WTC11 (cell line): ENCODE data around the gene UBL4A. TPM values are rescaled to one million over a fixed set of nuclear protein-coding genes. Genes with fewer than 3 reads are reported as not detected.

Experiments
- ATAC-seq: fragments of 200-7000 bp; cut with Tn5 transposase; 2 replicates; pipeline ENCODE4 v1.10.0; 2021; ENCODE audit warnings: mild to moderate bottlenecking, moderate library complexity
- CTCF ChIA-PET: fragments of 300-600 bp; sonication (Branson Sonifier 250); formaldehyde crosslinking; loops from one replicate; lab custom pipeline; 2021; ENCODE audit warnings: antibody characterized with exemption; lab: Charles Lee
- POLR2A ChIA-PET: fragments of 350-600 bp; sonication (Branson Sonifier 250); formaldehyde crosslinking; loops from one replicate; lab custom pipeline; 2021; ENCODE audit warnings: antibody characterized with exemption; lab: Charles Lee
- DNase-seq: peaks from one replicate; pipeline ENCODE4 v3.0.0; 2021; ENCODE audit warnings: low spot score
- H3K27ac Mint-ChIP-seq: 2 replicates; pipeline ENCODE4 v1.8.0; 2021; ENCODE audit warnings: mixed read lengths
- H3K27me3 Mint-ChIP-seq: 2 replicates; pipeline ENCODE4 v1.8.0; 2021; ENCODE audit warnings: low read depth, mild to moderate bottlenecking, moderate library complexity, mixed read lengths
- H3K36me3 Mint-ChIP-seq: 2 replicates; pipeline ENCODE4 v1.8.0; 2021; ENCODE audit warnings: mixed read lengths
- H3K4me1 Mint-ChIP-seq: 2 replicates; pipeline ENCODE4 v1.8.0; 2022; ENCODE audit warnings: mixed read lengths
- H3K4me3 Mint-ChIP-seq: 2 replicates; pipeline ENCODE4 v1.8.0; 2021; ENCODE audit warnings: mild to moderate bottlenecking, moderate library complexity, mixed read lengths
- H3K9me3 Mint-ChIP-seq: 2 replicates; pipeline ENCODE4 v1.8.0; 2021; ENCODE audit warnings: mixed read lengths
- ESRRA ChIP-seq: sonication (generic); formaldehyde crosslinking; IDR thresholded peaks from 2 replicates; pipeline ENCODE4 v1.8.1; 2022; ENCODE audit warnings: mild to moderate bottlenecking, missing genetic modification reagents, borderline replicate concordance
- FOXP1 ChIP-seq: sonication (generic); formaldehyde crosslinking; IDR thresholded peaks from 2 replicates; pipeline ENCODE4 v1.8.0; 2022; ENCODE audit warnings: missing genetic modification reagents, mild to moderate bottlenecking, moderate library complexity, borderline replicate concordance
- GRHL2 ChIP-seq: fragments of 250-450 bp; sonication (Bioruptor Pico); IDR thresholded peaks from 2 replicates; pipeline ENCODE4 v1.8.0; 2022; ENCODE audit warnings: mild to moderate bottlenecking, moderate library complexity; ENCODE audit not compliant: insufficient replicate concordance, severe bottlenecking
- OVOL2 ChIP-seq: fragments of 250-450 bp; sonication (Bioruptor Pico); IDR thresholded peaks from 2 replicates; pipeline ENCODE4 v1.9.0; 2021; ENCODE audit warnings: mild to moderate bottlenecking, borderline replicate concordance
- PRRX2 ChIP-seq: fragments of 250-450 bp; sonication (Bioruptor Pico); IDR thresholded peaks from 2 replicates; pipeline ENCODE4 v1.8.0; 2021; ENCODE audit warnings: mild to moderate bottlenecking
- SMAD4 ChIP-seq: sonication (generic); formaldehyde crosslinking; IDR thresholded peaks from 2 replicates; pipeline ENCODE4 v1.8.0; 2022; ENCODE audit warnings: mild to moderate bottlenecking, missing genetic modification reagents
- TEAD4 ChIP-seq: sonication (generic); formaldehyde crosslinking; IDR thresholded peaks from 2 replicates; pipeline ENCODE4 v1.8.0; 2022; ENCODE audit warnings: mild to moderate bottlenecking, missing genetic modification reagents
- ZNF219 ChIP-seq: sonication (generic); formaldehyde crosslinking; IDR thresholded peaks from 2 replicates; pipeline ENCODE4 v1.8.0; 2023; ENCODE audit warnings: missing genetic modification reagents, mild to moderate bottlenecking, borderline replicate concordance
- ZNF263 ChIP-seq: sonication (generic); formaldehyde crosslinking; IDR thresholded peaks from 2 replicates; pipeline ENCODE4 v1.8.1; 2022; ENCODE audit warnings: low read depth, mild to moderate bottlenecking, moderate library complexity, missing genetic modification reagents
- total RNA-seq: library from RNA; stranded (reverse); gene quantifications from 3 replicates; pipeline ENCODE4 v1.2.3, GENCODE V29; 2021
- TF ChIP-seq, protein P1 (sequence below): sonication (generic); formaldehyde crosslinking; IDR thresholded peaks from 2 replicates; pipeline ENCODE4 v1.8.0; 2023; ENCODE audit warnings: missing genetic modification reagents
- TF ChIP-seq, protein P2 (sequence below): sonication (generic); formaldehyde crosslinking; IDR thresholded peaks from 2 replicates; pipeline ENCODE4 v1.8.1; 2023; ENCODE audit warnings: mild to moderate bottlenecking, missing genetic modification reagents, moderate library complexity
- TF ChIP-seq, protein P3 (sequence below): sonication (generic); formaldehyde crosslinking; IDR thresholded peaks from 2 replicates; pipeline ENCODE4 v1.8.0; 2022; ENCODE audit warnings: mild to moderate bottlenecking, missing genetic modification reagents
- TF ChIP-seq, protein P4 (sequence below): sonication (generic); formaldehyde crosslinking; IDR thresholded peaks from 2 replicates; pipeline ENCODE4 v1.8.0; 2022; ENCODE audit warnings: mild to moderate bottlenecking, missing genetic modification reagents
- TF ChIP-seq, protein P5 (sequence below): sonication (generic); formaldehyde crosslinking; IDR thresholded peaks from 2 replicates; pipeline ENCODE4 v1.8.0; 2023; ENCODE audit warnings: missing genetic modification reagents, mild to moderate bottlenecking, borderline replicate concordance
- TF ChIP-seq, protein P6 (sequence below): sonication (generic); formaldehyde crosslinking; IDR thresholded peaks from 2 replicates; pipeline ENCODE4 v1.8.0; 2022; ENCODE audit warnings: mild to moderate bottlenecking, missing genetic modification reagents
- TF ChIP-seq, protein P7 (sequence below): fragments of 250-450 bp; sonication (Bioruptor Pico); conservative IDR thresholded peaks from 2 replicates; pipeline ENCODE4 v1.9.0; 2021; ENCODE audit warnings: mild to moderate bottlenecking

UBL4A gene
- total RNA-seq, 1 experiment from 2014 or later: 34.0 TPM

DNA sequence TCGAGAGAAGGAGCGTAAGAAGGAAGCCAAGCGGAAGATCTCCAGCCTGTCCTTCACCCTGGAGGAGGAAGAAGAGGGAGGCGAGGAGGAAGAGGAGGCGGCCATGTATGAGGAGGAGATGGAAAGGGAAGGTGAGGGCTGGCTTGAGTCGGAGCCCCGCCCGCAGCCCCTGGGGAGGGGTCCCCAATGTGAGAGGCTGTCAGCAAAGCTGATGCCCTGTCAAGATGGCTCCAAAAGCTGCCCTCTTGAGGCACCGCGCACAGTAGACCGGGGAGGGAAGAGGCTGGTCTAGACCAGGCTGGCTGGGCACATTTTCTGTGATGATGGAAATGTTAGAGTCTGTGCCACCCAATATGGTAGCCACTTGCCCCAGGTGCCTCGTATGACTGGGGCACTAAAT lies 40.0 kb downstream of the UBL4A start:
- TF ChIP-seq, protein P1, sequence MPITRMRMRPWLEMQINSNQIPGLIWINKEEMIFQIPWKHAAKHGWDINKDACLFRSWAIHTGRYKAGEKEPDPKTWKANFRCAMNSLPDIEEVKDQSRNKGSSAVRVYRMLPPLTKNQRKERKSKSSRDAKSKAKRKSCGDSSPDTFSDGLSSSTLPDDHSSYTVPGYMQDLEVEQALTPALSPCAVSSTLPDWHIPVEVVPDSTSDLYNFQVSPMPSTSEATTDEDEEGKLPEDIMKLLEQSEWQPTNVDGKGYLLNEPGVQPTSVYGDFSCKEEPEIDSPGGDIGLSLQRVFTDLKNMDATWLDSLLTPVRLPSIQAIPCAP (CRISPR knock-in tag): no peak
- TF ChIP-seq, protein P2, sequence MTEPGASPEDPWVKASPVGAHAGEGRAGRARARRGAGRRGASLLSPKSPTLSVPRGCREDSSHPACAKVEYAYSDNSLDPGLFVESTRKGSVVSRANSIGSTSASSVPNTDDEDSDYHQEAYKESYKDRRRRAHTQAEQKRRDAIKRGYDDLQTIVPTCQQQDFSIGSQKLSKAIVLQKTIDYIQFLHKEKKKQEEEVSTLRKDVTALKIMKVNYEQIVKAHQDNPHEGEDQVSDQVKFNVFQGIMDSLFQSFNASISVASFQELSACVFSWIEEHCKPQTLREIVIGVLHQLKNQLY (CRISPR knock-in tag): no peak
- TF ChIP-seq, protein P3, sequence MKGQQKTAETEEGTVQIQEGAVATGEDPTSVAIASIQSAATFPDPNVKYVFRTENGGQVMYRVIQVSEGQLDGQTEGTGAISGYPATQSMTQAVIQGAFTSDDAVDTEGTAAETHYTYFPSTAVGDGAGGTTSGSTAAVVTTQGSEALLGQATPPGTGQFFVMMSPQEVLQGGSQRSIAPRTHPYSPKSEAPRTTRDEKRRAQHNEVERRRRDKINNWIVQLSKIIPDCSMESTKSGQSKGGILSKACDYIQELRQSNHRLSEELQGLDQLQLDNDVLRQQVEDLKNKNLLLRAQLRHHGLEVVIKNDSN (CRISPR knock-in tag): no peak
- TF ChIP-seq ESRRA (CRISPR knock-in tag): no peak
- TF ChIP-seq SMAD4 (CRISPR knock-in tag): no peak
- no peak for TF ChIP-seq ZNF263 (CRISPR knock-in tag)
- no peak for TF ChIP-seq GRHL2
- no peak for TF ChIP-seq PRRX2 (CRISPR knock-in tag)
- TF ChIP-seq TEAD4: no peak
- TF ChIP-seq OVOL2: no peak
- TF ChIP-seq, protein P4, sequence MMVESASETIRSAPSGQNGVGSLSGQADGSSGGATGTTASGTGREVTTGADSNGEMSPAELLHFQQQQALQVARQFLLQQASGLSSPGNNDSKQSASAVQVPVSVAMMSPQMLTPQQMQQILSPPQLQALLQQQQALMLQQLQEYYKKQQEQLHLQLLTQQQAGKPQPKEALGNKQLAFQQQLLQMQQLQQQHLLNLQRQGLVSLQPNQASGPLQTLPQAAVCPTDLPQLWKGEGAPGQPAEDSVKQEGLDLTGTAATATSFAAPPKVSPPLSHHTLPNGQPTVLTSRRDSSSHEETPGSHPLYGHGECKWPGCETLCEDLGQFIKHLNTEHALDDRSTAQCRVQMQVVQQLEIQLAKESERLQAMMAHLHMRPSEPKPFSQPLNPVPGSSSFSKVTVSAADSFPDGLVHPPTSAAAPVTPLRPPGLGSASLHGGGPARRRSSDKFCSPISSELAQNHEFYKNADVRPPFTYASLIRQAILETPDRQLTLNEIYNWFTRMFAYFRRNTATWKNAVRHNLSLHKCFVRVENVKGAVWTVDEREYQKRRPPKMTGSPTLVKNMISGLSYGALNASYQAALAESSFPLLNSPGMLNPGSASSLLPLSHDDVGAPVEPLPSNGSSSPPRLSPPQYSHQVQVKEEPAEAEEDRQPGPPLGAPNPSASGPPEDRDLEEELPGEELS (CRISPR knock-in tag): no peak
- no peak for TF ChIP-seq FOXP1
- TF ChIP-seq, protein P5, sequence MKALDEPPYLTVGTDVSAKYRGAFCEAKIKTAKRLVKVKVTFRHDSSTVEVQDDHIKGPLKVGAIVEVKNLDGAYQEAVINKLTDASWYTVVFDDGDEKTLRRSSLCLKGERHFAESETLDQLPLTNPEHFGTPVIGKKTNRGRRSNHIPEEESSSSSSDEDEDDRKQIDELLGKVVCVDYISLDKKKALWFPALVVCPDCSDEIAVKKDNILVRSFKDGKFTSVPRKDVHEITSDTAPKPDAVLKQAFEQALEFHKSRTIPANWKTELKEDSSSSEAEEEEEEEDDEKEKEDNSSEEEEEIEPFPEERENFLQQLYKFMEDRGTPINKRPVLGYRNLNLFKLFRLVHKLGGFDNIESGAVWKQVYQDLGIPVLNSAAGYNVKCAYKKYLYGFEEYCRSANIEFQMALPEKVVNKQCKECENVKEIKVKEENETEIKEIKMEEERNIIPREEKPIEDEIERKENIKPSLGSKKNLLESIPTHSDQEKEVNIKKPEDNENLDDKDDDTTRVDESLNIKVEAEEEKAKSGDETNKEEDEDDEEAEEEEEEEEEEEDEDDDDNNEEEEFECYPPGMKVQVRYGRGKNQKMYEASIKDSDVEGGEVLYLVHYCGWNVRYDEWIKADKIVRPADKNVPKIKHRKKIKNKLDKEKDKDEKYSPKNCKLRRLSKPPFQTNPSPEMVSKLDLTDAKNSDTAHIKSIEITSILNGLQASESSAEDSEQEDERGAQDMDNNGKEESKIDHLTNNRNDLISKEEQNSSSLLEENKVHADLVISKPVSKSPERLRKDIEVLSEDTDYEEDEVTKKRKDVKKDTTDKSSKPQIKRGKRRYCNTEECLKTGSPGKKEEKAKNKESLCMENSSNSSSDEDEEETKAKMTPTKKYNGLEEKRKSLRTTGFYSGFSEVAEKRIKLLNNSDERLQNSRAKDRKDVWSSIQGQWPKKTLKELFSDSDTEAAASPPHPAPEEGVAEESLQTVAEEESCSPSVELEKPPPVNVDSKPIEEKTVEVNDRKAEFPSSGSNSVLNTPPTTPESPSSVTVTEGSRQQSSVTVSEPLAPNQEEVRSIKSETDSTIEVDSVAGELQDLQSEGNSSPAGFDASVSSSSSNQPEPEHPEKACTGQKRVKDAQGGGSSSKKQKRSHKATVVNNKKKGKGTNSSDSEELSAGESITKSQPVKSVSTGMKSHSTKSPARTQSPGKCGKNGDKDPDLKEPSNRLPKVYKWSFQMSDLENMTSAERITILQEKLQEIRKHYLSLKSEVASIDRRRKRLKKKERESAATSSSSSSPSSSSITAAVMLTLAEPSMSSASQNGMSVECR (CRISPR knock-in tag): no peak
- TF ChIP-seq, protein P6, sequence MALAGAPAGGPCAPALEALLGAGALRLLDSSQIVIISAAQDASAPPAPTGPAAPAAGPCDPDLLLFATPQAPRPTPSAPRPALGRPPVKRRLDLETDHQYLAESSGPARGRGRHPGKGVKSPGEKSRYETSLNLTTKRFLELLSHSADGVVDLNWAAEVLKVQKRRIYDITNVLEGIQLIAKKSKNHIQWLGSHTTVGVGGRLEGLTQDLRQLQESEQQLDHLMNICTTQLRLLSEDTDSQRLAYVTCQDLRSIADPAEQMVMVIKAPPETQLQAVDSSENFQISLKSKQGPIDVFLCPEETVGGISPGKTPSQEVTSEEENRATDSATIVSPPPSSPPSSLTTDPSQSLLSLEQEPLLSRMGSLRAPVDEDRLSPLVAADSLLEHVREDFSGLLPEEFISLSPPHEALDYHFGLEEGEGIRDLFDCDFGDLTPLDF (CRISPR knock-in tag): no peak
- TF ChIP-seq, protein P7, sequence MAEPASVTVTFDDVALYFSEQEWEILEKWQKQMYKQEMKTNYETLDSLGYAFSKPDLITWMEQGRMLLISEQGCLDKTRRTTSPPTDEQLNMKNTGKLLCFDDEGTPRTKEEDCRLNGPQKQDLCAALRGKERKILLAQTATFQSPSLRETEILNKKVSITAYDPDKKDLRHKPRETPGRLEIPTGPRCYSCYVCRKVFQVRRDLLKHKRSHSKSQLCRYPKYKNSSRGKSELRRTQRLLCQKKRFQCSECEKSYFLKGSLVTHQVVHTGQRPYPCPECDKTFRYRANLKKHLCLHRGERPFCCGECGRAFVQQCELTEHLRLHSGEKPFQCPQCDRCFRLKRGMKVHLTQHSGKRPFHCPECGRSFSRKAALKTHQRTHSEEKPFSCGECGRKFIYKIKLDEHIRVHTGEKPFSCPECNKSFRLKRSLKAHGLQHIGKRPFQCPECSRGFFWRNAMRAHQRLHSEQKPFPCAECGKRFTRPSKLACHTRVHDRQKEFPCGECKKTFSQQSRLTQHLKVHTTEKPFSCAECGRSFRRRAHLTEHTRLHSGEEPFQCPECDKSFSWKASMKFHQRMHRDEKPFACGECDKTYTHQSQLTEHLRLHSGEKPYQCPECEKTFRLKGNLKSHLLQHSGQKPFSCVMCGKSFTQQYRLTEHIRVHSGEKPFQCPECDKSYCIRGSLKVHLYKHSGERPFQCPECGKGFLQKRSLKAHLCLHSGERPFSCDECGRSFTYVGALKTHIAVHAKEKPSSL (CRISPR knock-in tag): no peak
- no peak for TF ChIP-seq ZNF219 (CRISPR knock-in tag)
- Mint-ChIP-seq H3K27ac (no peak overlapping the region), H3K4me1 (no peaks in the 10 kb centered on the region), H3K4me3 (no peak overlapping the region), H3K27me3 (no peaks in the 10 kb centered on the region), H3K9me3 (no peaks in the 10 kb centered on the region), H3K36me3 (peaks cover 9% of the 10 kb centered on the region)
- ChIA-PET POLR2A (no interaction called here), CTCF (no interaction called here)
- ATAC-seq: no peak
- DNase-seq: no peak
